K562 treated with DMSO at 1 percent for 24 hours (cell line): ENCODE data around the gene OR10R2. TPM values are rescaled to one million over a fixed set of nuclear protein-coding genes. Genes with fewer than 3 reads are reported as not detected.

Experiments used
- total RNA-seq: library from RNA; unstranded; fragments of 300-600 nt; gene quantifications from 2 replicates; pipeline ENCODE4 v1.2.3, GENCODE V29; 2022; ENCODE audit warnings: low read depth; ENCODE audit not compliant: insufficient read depth

OR10R2 gene
- not detected in 2 replicates for total RNA-seq

DNA sequence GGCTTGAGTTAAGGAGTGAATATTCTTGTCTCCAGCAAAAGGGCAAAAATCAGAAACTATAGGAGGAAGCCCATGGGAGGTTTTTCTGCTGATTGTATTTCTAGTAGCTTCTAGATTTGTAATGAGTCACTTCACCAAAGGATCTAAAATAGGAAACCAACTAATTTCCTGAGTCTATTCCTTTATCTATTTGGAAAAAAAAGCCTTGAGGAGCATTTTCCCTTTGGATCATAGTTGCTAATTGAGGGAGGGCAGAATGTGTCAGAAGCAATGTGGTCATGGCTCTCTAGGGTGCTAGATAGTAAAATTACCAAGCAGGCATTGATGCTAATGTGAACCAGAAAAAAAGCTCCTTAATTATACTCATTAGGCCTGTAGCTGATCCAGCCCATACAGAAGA lies at the start of gene OR10R2:
Gene OR10R2, plus strand, starts transcription at position 301 of the 400 bp plus-strand sequence. CDS start 106 bp downstream, outside the sequence.

DNA sequence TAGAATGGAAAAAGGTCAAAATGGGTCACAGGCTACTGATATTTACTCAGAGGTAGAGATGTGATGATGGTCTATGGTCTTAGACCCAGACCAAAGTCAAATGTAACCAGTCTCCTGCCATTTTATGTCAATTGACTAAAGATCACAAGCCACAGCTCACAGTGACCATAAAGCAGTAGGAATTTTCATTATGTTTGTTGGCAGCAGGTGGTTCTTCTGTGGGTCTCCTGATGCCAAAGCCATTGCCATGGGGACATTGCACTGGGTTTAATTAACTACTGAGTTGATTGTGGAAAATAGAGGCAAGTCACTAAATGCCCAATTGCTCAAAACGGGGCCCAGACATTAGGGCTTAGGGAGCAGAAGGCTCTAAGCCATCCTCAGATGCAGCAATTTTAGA lies 45.9 kb upstream of the OR10R2 start, which contains the start of gene OR10K2:
Gene OR10K2, minus strand, starts transcription at position 101 of the 400 bp plus-strand sequence. CDS start 5,371 bp downstream, outside the sequence.

DNA sequence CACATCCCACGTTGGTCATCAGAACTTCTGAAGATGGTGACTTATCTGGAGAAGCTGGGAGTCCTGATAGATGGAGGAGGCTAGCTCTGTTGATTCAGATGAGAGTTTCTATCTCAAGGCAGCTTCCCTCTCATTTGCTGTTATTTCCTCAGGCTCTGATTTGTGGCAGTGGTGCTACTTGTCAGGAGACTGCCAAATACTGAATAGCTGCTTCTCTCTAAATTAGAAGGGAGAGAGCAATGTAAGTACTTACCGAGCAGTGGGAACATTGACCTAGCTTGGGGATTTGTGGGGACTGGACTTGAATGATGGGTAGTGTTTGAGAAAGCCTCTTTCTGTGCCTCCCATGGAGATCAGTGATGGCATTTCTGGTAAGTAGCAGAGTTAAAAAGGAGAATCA lies 10.5 kb upstream of the OR10R2 start, which contains the start of gene OR10K1:
Gene OR10K1, plus strand, starts transcription at position 301 of the 400 bp plus-strand sequence. CDS start 3,728 bp downstream, outside the sequence.

Other genes with a start within 250 kb of the OR10R2 start
- gene CD1A, start 217.8 kb upstream of the OR10R2 start, total RNA-seq, result not detected in 2 replicates
- gene CD1C, start 182.3 kb upstream of the OR10R2 start, total RNA-seq, result not detected in 2 replicates
- gene CD1B, start 140.7 kb upstream of the OR10R2 start, total RNA-seq, result not detected in 2 replicates
- gene CD1E, start 118.3 kb upstream of the OR10R2 start, total RNA-seq, result not detected in 2 replicates
- not detected in 2 replicates for gene OR10T2, start 72.8 kb upstream of the OR10R2 start, total RNA-seq
- not detected in 2 replicates for gene OR10K2, start 46.0 kb upstream of the OR10R2 start, total RNA-seq
- not detected in 2 replicates for gene OR10K1, start 10.4 kb upstream of the OR10R2 start, total RNA-seq
- gene OR6Y1, start 82.2 kb downstream of the OR10R2 start, total RNA-seq, result not detected in 2 replicates
- not detected in 2 replicates for gene OR6P1, start 98.4 kb downstream of the OR10R2 start, total RNA-seq
- gene OR10X1, start 107.7 kb downstream of the OR10R2 start, total RNA-seq, result not detected in 2 replicates
- 0.10 and 0.24 TPM in 2 replicates for gene OR10Z1, start 133.0 kb downstream of the OR10R2 start, total RNA-seq
- 11.0 and 19.1 TPM in 2 replicates for gene SPTA1, start 214.5 kb downstream of the OR10R2 start, total RNA-seq
- gene OR6K2, start 228.4 kb downstream of the OR10R2 start, total RNA-seq, result not detected in 2 replicates
- not detected in 2 replicates for gene OR6K3, start 248.5 kb downstream of the OR10R2 start, total RNA-seq